CD4-positive, alpha-beta T cell treated with Interleukin-15 for 1 hour (primary cell): ENCODE measurements around the gene ARPC3.
A peak's percentile ranks its signal among the peaks of the same experiment; 100 is the strongest.
"Not testable (repeated sequence)": the region's sequence is repeated elsewhere in the genome, so short reads cannot be mapped to it uniquely, and the experiment has no call there.

Experiments
- DNase-seq: peaks from one replicate; pipeline ENCODE4 v3.0.0-alpha.2; 2020

The ARPC3 gene

GRCh38 chr12:110449799-110450497 is at the start of gene ARPC3:
Gene ARPC3 (minus strand): TSS chr12:110450337. CDS start chr12:110450260, 77 bp downstream.
- peak; percentile 95 for DNase-seq

- DNase-seq, result no peak
Observed at GRCh38 chr12:110498984-110499706, 49.0 kb upstream of the ARPC3 start.

GRCh38 chr12:110475426-110475825 is 25.3 kb upstream of the ARPC3 start:
- no peak for DNase-seq

- DNase-seq, result peak; percentile 95
Observed at GRCh38 chr12:110468214-110469048, 18.3 kb upstream of the ARPC3 start, which contains the start of the genes FAM216A and GPN3. Gene FAM216A (plus strand): TSS chr12:110468845. CDS start chr12:110468876, 31 bp downstream. Gene GPN3 (minus strand): TSS chr12:110468257. CDS start chr12:110468203, 54 bp downstream.

GRCh38 chr12:110467847-110468213 is 17.7 kb upstream of the ARPC3 start:
- DNase-seq, result no peak

- DNase-seq, result no peak
Observed at GRCh38 chr12:110466791-110467190, 16.7 kb upstream of the ARPC3 start.

- not testable (repeated sequence) for DNase-seq
Observed at GRCh38 chr12:110465765-110466164, 15.6 kb upstream of the ARPC3 start.

GRCh38 chr12:110465024-110465423 is 14.9 kb upstream of the ARPC3 start:
- no peak for DNase-seq

GRCh38 chr12:110461189-110461588 is 11.1 kb upstream of the ARPC3 start:
- not testable (repeated sequence) for DNase-seq

- DNase-seq, result no peak
Observed at GRCh38 chr12:110458756-110459155, 8.6 kb upstream of the ARPC3 start.

- no peak for DNase-seq
Observed at GRCh38 chr12:110453569-110454296, 3.6 kb upstream of the ARPC3 start.

- DNase-seq, result no peak
Observed at GRCh38 chr12:110451263-110451662, 1.1 kb upstream of the ARPC3 start.

GRCh38 chr12:110444455-110444854 is 5.7 kb downstream of the ARPC3 start:
- no peak for DNase-seq

GRCh38 chr12:110436231-110436630 is 13.9 kb downstream of the ARPC3 start:
- DNase-seq, result no peak

- DNase-seq, result no peak
Observed at GRCh38 chr12:110431957-110432587, 18.1 kb downstream of the ARPC3 start.

GRCh38 chr12:110429676-110430075 is 20.5 kb downstream of the ARPC3 start:
- not testable (repeated sequence) for DNase-seq

- no peak for DNase-seq
Observed at GRCh38 chr12:110426406-110426805, 23.7 kb downstream of the ARPC3 start.

- no peak for DNase-seq
Observed at GRCh38 chr12:110424237-110424636, 25.9 kb downstream of the ARPC3 start.

GRCh38 chr12:110421701-110422100 is 28.4 kb downstream of the ARPC3 start:
- no peak for DNase-seq

GRCh38 chr12:110421159-110421661 is 28.9 kb downstream of the ARPC3 start:
- DNase-seq, result no peak

GRCh38 chr12:110420644-110421043 is 29.5 kb downstream of the ARPC3 start:
- not testable (repeated sequence) for DNase-seq

- not testable (repeated sequence) for DNase-seq
Observed at GRCh38 chr12:110417113-110417512, 33.0 kb downstream of the ARPC3 start.
